Neuronal stem cell (in vitro differentiated cells): ENCODE results near the gene USP5.
"Not testable (repeated sequence)": the region's sequence is repeated elsewhere in the genome, so short reads cannot be mapped to it uniquely, and the experiment has no call there.

Source experiments
- DNase-seq: peaks from one replicate; pipeline ENCODE4 v3.0.0-alpha.2; 2013; ENCODE audit warnings: low spot score
- H2AFZ ChIP-seq: one replicate; pipeline ENCODE4 v1.6.1; 2013; ENCODE audit warnings: mild to moderate bottlenecking, low read length, inconsistent platforms
- H2AK5ac ChIP-seq: 2 replicates; pipeline ENCODE4 v1.6.1; 2013; ENCODE audit warnings: low read depth, mild to moderate bottlenecking, inconsistent platforms, low read length, moderate library complexity, mixed read lengths
- H2BK120ac ChIP-seq: 2 replicates; pipeline ENCODE4 v1.6.1; 2013; ENCODE audit warnings: low read depth, mild to moderate bottlenecking, inconsistent platforms, low read length, moderate library complexity, mixed read lengths
- H2BK12ac ChIP-seq: one replicate; pipeline ENCODE4 v1.6.1; 2013; ENCODE audit warnings: low read length, inconsistent platforms
- H2BK15ac ChIP-seq: 2 replicates; pipeline ENCODE4 v1.6.1; 2013; ENCODE audit warnings: mild to moderate bottlenecking, low read length, inconsistent platforms, mixed read lengths
- H2BK5ac ChIP-seq: one replicate; pipeline ENCODE4 v1.6.1; 2013; ENCODE audit warnings: inconsistent platforms, mild to moderate bottlenecking, low read length, moderate library complexity
- H3K14ac ChIP-seq: one replicate; pipeline ENCODE4 v1.6.1; 2013; ENCODE audit warnings: low read length, inconsistent platforms
- H3K18ac ChIP-seq: 2 replicates; pipeline ENCODE4 v1.6.1; 2013; ENCODE audit warnings: low read length, inconsistent platforms
- H3K23ac ChIP-seq: 2 replicates; pipeline ENCODE4 v1.6.1; 2013; ENCODE audit warnings: low read depth, mild to moderate bottlenecking, mixed read lengths, low read length, inconsistent platforms; ENCODE audit not compliant: poor library complexity
- H3K27ac ChIP-seq: replicated peaks from 3 replicates; pipeline ENCODE4 v1.5.1; 2013; ENCODE audit warnings: low read length, inconsistent platforms
- H3K27me3 ChIP-seq, 3 experiments: 2 replicates each; pipeline ENCODE4 v1.6.1; 2013; ENCODE audit warnings: low read length in 3 of 3, mild to moderate bottlenecking in 2 of 3, inconsistent platforms in 1 of 3, low read depth in 1 of 3, mixed read lengths in 1 of 3, moderate library complexity in 1 of 3; ENCODE audit not compliant: control insufficient read depth in 3 of 3, insufficient read depth in 3 of 3
- H3K36me3 ChIP-seq, 2 donors: replicated peaks in 1 of 2; 2 replicates each; pipeline ENCODE4 v1.6.1; 2013; ENCODE audit warnings: low read length in 2 of 2; ENCODE audit not compliant: control insufficient read depth in 2 of 2, insufficient read depth in 2 of 2
- H3K4ac ChIP-seq: 2 replicates; pipeline ENCODE4 v1.6.1; 2013; ENCODE audit warnings: inconsistent platforms, mild to moderate bottlenecking, low read length, moderate library complexity
- H3K4me1 ChIP-seq, 2 donors: 1 replicate in 1 of 2; 2 replicates in 1 of 2; pipeline ENCODE4 v1.6.1; 2013; ENCODE audit warnings: low read length in 2 of 2, low read depth in 1 of 2; ENCODE audit not compliant: control insufficient read depth in 2 of 2, insufficient read depth in 1 of 2
- H3K4me2 ChIP-seq: one replicate; pipeline ENCODE4 v1.6.1; 2013; ENCODE audit warnings: mild to moderate bottlenecking, low read length, inconsistent platforms; ENCODE audit not compliant: insufficient read depth, poor library complexity, severe bottlenecking
- H3K4me3 ChIP-seq, 2 donors: 2 replicates each; pipeline ENCODE4 v1.5.1; 2013; ENCODE audit warnings: low read length in 2 of 2, mild to moderate bottlenecking in 2 of 2, inconsistent platforms in 1 of 2, moderate library complexity in 1 of 2
- H3K79me1 ChIP-seq: one replicate; pipeline ENCODE4 v1.6.1; 2013; ENCODE audit warnings: low read depth, mild to moderate bottlenecking, inconsistent platforms, low read length, moderate library complexity
- H3K9ac ChIP-seq: one replicate; pipeline ENCODE4 v1.6.1; 2013; ENCODE audit warnings: mild to moderate bottlenecking, low read depth, low read length, inconsistent platforms; ENCODE audit not compliant: poor library complexity
- H3K9me3 ChIP-seq, 2 donors: replicated peaks in 1 of 2; 2 replicates each; pipeline versions ENCODE3 to v1.6.1; 2013; ENCODE audit warnings: low read length in 2 of 2, mild to moderate bottlenecking in 2 of 2, inconsistent platforms in 1 of 2, low read depth in 1 of 2, mixed read lengths in 1 of 2, moderate library complexity in 1 of 2; ENCODE audit not compliant: control insufficient read depth in 2 of 2, insufficient read depth in 1 of 2
- H4K8ac ChIP-seq: one replicate; pipeline ENCODE4 v1.6.1; 2013; ENCODE audit warnings: low read depth, mild to moderate bottlenecking, inconsistent platforms, low read length, moderate library complexity
- H4K91ac ChIP-seq: one replicate; pipeline ENCODE4 v1.6.1; 2013; ENCODE audit warnings: low read length, low read depth, mild to moderate bottlenecking, inconsistent platforms; ENCODE audit not compliant: poor library complexity
- WGBS, 2 donors: extraction: QIAGEN DNeasy Blood & Tissue Kit; methylation state at CpG; one replicate each; pipeline ENCODE4 v1.1.7; 2013; ENCODE audit warnings: missing lambda C conversion rate in 2 of 2, mixed read lengths in 1 of 2; ENCODE audit not compliant: insufficient read length in 2 of 2, insufficient replicate concordance in 1 of 2; ENCODE audit errors: extremely low coverage in 2 of 2; 5-methylcytosine and 5-hydroxymethylcytosine counted together

The USP5 gene

DNA sequence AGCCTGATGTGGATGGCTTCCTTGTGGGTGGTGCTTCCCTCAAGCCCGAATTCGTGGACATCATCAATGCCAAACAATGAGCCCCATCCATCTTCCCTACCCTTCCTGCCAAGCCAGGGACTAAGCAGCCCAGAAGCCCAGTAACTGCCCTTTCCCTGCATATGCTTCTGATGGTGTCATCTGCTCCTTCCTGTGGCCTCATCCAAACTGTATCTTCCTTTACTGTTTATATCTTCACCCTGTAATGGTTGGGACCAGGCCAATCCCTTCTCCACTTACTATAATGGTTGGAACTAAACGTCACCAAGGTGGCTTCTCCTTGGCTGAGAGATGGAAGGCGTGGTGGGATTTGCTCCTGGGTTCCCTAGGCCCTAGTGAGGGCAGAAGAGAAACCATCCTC, 18.4 kb downstream of the USP5 start:
- H3K4me2 ChIP-seq, H4K8ac ChIP-seq, H2AK5ac ChIP-seq, H3K14ac ChIP-seq, H2BK15ac ChIP-seq, H3K4ac ChIP-seq, H3K27me3 ChIP-seq, H4K91ac ChIP-seq, H3K18ac ChIP-seq, H3K79me1 ChIP-seq, DNase-seq, H3K9ac ChIP-seq, H2AFZ ChIP-seq, H3K23ac ChIP-seq, H3K9me3 ChIP-seq, H2BK5ac ChIP-seq, H3K4me3 ChIP-seq, H2BK12ac ChIP-seq, H2BK120ac ChIP-seq, H3K27ac ChIP-seq: not testable (repeated sequence)
- WGBS, 2 donors, result no CpG with 5 or more reads among the region's 4 CpGs
- peaks cover 17 to 48% of the 10 kb centered on the region in 2 donors for H3K36me3 ChIP-seq
- peaks cover 15 to 22% of the 10 kb centered on the region in 2 donors for H3K4me1 ChIP-seq

DNA sequence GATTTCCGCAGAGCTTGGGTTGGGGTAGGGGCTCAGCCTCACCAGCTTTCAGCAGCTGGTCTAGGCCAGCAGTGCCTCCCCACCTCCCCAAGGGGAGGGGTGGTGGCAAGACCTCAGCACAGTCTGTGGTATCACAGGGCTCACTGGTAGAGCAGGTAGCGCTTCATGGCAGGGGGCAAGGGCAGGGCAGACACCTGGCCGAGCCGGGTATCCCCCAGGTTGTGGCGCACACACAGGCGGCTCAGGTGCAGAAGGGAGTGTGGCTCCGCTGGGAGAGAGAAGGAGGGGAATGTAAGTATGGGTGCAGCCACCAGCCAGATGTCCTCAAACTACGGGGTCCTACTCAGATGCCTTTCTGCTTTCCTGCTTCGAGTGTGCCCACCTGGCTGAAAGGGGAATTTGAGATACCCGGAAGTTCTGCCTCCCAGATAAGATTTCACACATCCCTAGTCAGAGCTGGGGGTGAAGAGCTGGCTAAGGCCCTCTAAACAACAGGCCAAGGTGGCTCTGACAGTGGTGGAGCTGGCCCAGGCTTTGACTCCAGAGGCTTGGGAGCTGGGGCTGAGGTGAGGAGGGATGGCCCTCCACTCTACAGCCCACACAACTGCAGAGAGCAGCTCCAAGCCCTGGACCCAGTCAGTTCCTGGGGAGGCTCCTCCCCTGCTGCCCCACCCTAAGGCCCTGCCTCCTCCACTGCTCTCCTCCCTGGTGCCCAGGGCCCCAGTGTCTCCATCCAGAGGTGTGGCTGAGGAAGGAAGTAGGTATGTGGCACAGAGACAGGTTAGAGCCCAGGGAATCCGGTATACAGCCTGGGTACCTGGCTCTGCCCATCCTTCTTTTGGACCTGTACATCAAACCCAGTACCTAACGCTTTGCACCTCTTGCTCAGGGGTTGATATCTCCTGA, 19.4 kb downstream of the USP5 start:
- peak overlapping the region; percentile 61 for H3K9ac ChIP-seq
- peaks cover 15 to 16% of the 10 kb centered on the region in 2 donors for H3K4me1 ChIP-seq
- H3K4ac ChIP-seq, result no peak overlapping the region
- no peak overlapping the region for H3K4me3 ChIP-seq
- no peak overlapping the region for H4K8ac ChIP-seq
- peak overlapping the region; percentile 9 for H2AK5ac ChIP-seq
- no peak overlapping the region for H3K18ac ChIP-seq
- peaks cover 8% of the 10 kb centered on the region for H3K79me1 ChIP-seq
- no peak overlapping the region for H2BK15ac ChIP-seq
- WGBS, 2 donors, result no CpG with 5 or more reads among the region's 12 CpGs
- no peak overlapping the region for H2BK120ac ChIP-seq
- no peak overlapping the region for H2BK5ac ChIP-seq
- peaks cover 15 to 43% of the 10 kb centered on the region in 2 donors for H3K36me3 ChIP-seq
- H3K14ac ChIP-seq, result no peak overlapping the region
- no peak overlapping the region for H4K91ac ChIP-seq
- H3K27ac ChIP-seq, result peak overlapping the region; percentile 5
- peak overlapping the region; percentile 14 for H2BK12ac ChIP-seq
- H3K9me3 ChIP-seq, result no peaks in the 10 kb centered on the region
- no peak for DNase-seq
- H3K27me3 ChIP-seq, result no peaks in the 10 kb centered on the region
- H3K4me2 ChIP-seq, result peak overlapping the region; percentile 13
- H2AFZ ChIP-seq, result no peak overlapping the region
- H3K23ac ChIP-seq, result peak overlapping the region; percentile 49

DNA sequence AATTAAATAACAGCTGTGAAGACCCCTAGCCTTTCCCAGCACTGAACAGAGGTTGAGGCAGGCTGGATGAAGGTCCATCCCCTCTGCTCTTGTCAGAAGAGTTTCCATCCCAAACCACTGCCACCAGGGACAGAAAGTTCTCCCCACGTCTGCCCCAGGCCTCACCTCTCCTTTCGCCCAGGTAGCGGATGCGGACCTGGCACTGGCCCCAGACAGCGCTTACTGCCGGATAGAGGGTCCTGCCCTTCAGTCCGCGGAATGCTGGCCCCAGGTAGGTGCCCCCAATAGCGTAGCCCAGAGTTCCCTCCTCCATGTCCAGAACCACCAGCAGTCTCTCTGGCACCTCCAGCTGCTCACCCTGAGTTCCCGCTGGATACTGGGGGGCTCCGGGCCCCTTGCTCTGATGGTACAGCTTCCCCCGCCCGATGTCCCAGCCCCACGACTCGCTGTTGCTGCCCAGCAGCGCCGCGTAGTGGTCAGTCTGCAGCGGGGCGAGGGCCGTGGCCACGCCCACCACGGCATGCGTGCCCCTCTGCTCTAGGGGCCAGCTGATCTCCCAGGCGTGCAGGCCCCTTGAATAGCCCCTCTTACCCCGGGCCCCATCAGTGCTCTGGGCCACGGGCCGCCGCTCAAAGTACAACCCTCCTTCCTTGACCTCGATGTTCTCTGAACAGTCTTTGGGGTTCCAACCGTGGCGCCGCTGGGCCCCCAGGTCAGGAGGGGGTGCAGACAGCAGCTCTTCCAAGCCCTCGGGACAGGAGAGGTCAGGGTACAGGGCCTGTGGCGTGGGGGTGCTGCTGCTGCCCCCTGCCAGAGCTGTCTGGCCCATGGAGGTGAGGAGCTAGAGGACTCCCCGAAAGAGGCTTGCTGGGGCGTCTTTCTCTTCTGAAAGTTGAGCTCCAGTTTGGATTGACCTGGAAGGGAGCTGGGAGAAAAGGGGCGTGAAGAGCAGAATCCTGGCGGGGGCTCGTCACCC, 20.4 kb downstream of the USP5 start:
- Histone ChIP-seq H3K23ac (peak overlapping the region; percentile 70), H2AK5ac (peak overlapping the region; percentile 79), H3K4me2 (peak overlapping the region; percentile 100), H3K9ac (peak overlapping the region; percentile 94), H2BK120ac (no peak overlapping the region), H2BK15ac (peak overlapping the region; percentile 76), H4K8ac (no peak overlapping the region), H3K4me3 (peak overlapping the region; percentile 81 to 90), H3K9me3 (no peaks in the 10 kb centered on the region), H4K91ac (no peak overlapping the region), H3K27me3 (no peaks in the 10 kb centered on the region), H3K79me1 (peaks cover 8% of the 10 kb centered on the region), H3K4me1 (peaks cover 10% of the 10 kb centered on the region in 2 donors), H3K18ac (peak overlapping the region; percentile 88), H2BK12ac (no peak overlapping the region), H3K36me3 (peaks cover 15 to 45% of the 10 kb centered on the region in 2 donors), H2AFZ (peak overlapping the region; percentile 78), H3K14ac (no peak overlapping the region), H3K4ac (no peak overlapping the region), H2BK5ac (peak overlapping the region; percentile 89), H3K27ac (peak overlapping the region; percentile 70)
- no CpG with 5 or more reads among the region's 40 CpGs for WGBS, 2 donors
- peak; percentile 87 for DNase-seq
